ENCODE results near the gene NRG2. TPM values are rescaled to one million over a fixed set of nuclear protein-coding genes. Genes with fewer than 3 reads are reported as not detected.
A peak's percentile ranks its signal among the peaks of the same experiment; 100 is the strongest.

The NRG2 gene
- polyA plus RNA-seq, 2 of the 4 experiments (the other 2 are of a cell fraction), result 1.0 to 1.1 TPM

GRCh38 chr5:139949710-139950109 lies 93.4 kb downstream of the NRG2 start (continued):
- TF ChIP-seq GATA3 (IDR thresholded peaks at IDR 0.05; ENCODE audit: borderline replicate concordance) (no peak), MAX (IDR thresholded peaks at IDR 0.05) (no peak), TP53 (CRISPR knock-in tag; IDR thresholded peaks at IDR 0.05) (no peak)

- H3K9me3 ChIP-seq, result peaks cover 2% of the 10 kb centered on the region; the same call in 1 of the 3 replicates
- no peak for TF ChIP-seq KDM5A (IDR thresholded peaks at IDR 0.05)
- TF ChIP-seq CEBPB (IDR thresholded peaks at IDR 0.05), result no peak
- no peak for TF ChIP-seq BCL3 (IDR thresholded peaks at IDR 0.05)
- 0 out of 2 replicates have a peak, but pooled peaks have one; percentile 18 for TF ChIP-seq PHF8 (IDR thresholded peaks at IDR 0.05; ENCODE audit: borderline replicate concordance, low read depth)
- FAIRE-seq (no peak), DNase-seq (ENCODE audit: low read depth in 1 of 2, low spot score in 1 of 2) (no peak), ATAC-seq (no peak)
- H3K4me3 ChIP-seq, result no peak overlapping the region
- ChIA-PET CTCF (interaction anchor here (6.6 kb wide), 1 partner anchor 20 kb away, joined by 51 read pairs; no protein-coding TSS in a partner anchor), POLR2A (no interaction called here)
- H3K4me1 ChIP-seq, result no peaks in the 10 kb centered on the region
- no peak overlapping the region for H3K4me2 ChIP-seq
- no peak overlapping the region for H3K27ac ChIP-seq
These were observed 95.4 kb downstream of the NRG2 start for GRCh38 chr5:139947727-139948126.

- WGBS (ENCODE audit: missing lambda C conversion rate), result 7% methylated on average over 1 of the region's 1 CpG
- peaks cover 9% of the 10 kb centered on the region; the same call in 2 of the 3 replicates for H3K9me3 ChIP-seq
- CTCF ChIA-PET, result interaction anchor here (0.6 kb wide), 1 partner anchor 159 kb away, joined by 3 read pairs; no protein-coding TSS in a partner anchor
- POLR2A ChIA-PET, result no interaction called here
- no peak overlapping the region for H3K27ac ChIP-seq
- H3K4me2 ChIP-seq, result no peak overlapping the region
- DNase-seq (ENCODE audit: low read depth in 1 of 2, low spot score in 1 of 2) (no peak), ATAC-seq (no peak), FAIRE-seq (no peak)
- H3K4me1 ChIP-seq, result no peaks in the 10 kb centered on the region
- H3K4me3 ChIP-seq, result no peak overlapping the region
- TF ChIP-seq FOXS1 (CRISPR knock-in tag; IDR thresholded peaks at IDR 0.05) (no peak), ATOH8 (CRISPR knock-in tag; IDR thresholded peaks at IDR 0.05; ENCODE audit: low read depth) (no peak), GATA3 (IDR thresholded peaks at IDR 0.05; ENCODE audit: borderline replicate concordance) (no peak), RFX5 (IDR thresholded peaks at IDR 0.05) (no peak), CBX2 (IDR thresholded peaks at IDR 0.05; ENCODE audit: borderline replicate concordance, low read depth) (no peak), RAD21 (conservative IDR thresholded peaks at IDR 0.05 in 1 of 2, IDR thresholded peaks at IDR 0.05 in 1 of 2) (no peak), REST (IDR thresholded peaks at IDR 0.05) (no peak), MYC (IDR thresholded peaks at IDR 0.05; ENCODE audit: borderline replicate concordance, low read length) (no peak), ZSCAN20 (CRISPR knock-in tag; IDR thresholded peaks at IDR 0.05) (no peak), ZC3H11A (IDR thresholded peaks at IDR 0.05) (no peak), KDM5A (IDR thresholded peaks at IDR 0.05) (no peak), MAFK (IDR thresholded peaks at IDR 0.05; ENCODE audit: partially characterized antibody) (no peak)
These were observed 96.7 kb downstream of the NRG2 start for GRCh38 chr5:139946440-139946839.

Measured in A549 (cell line).